ENCODE data around the gene ABCA10. TPM values are rescaled to one million over a fixed set of nuclear protein-coding genes. Genes with fewer than 3 reads are reported as not detected.
A peak's percentile ranks its signal among the peaks of the same experiment; 100 is the strongest.

ABCA10 gene
- total RNA-seq, 1 donor, result 1.8 TPM

DNA sequence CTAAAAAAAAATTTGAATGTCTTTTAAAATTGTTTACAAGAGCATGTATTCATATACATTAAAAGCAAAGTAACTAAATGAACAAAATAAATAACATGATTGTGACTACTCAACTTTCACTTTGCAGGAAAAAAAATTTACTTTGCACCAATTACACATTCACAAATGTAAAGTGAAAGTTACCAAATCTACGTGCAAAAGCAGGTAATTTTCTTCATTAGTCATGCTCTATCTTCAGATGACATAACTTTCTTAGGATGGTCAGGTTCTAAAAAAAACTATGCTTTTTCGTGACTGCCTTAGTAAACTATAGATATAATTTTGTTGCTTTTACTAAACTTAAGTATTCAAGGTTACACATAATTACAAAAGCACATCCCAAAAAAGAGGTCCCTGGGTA is 17.0 kb upstream of the ABCA10 start:
- H3K4me2 ChIP-seq (ENCODE audit: insufficient read depth, low read length), result peak overlapping the region; percentile 58
- no peaks in the 10 kb centered on the region for H3K27me3 ChIP-seq (ENCODE audit: insufficient read depth, low read length)
- no peak overlapping the region for H2AFZ ChIP-seq (ENCODE audit: low read length)

DNA sequence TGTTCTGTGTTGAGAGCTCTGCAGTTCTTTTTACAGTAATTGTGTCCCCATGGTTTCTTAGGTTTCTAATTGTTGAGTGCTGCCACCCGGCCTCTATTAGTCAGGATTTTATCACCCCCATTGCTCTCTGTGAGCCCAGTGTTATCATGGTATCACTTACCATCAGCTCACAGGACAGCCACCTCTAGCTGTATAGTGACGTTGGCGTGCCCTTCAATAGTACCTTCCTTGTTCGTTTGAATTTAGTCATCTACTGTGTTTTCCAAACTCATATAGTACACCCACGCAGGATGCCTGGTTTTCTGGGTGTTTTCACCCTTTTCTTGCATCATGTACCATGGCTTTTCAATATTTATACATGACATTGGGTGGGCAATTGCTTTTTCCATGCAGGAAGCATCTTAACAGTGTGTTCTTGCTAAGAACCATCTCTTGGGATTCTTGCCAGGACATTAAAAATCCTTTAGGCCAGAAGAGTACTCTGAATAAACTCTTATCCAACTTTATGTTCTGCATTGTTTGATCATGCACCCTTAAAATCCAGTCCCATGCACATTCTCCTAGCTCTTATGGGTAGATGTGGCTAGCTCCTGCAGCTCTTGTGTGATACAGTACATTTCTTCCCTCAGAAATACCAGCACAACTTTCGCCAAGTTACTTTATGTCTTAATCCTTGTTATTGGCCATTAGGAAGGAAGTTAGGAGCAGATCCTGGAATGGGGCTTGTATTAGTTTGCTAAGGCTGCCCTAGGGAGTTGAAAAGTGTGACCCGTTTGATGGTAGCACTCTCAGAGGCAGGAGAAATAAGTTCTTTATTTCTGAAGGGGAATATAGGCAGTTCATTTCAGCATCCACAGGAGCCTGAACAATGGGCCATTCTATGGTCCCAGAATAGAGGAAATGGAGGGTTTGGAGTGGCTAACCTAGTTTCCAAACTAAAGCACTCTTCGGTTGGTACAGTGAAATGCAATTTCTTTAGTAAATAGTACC is 11.3 kb upstream of the ABCA10 start:
- no peak overlapping the region for H3K27ac ChIP-seq (ENCODE audit: low read depth, low read length)
- H3K9me3 ChIP-seq (ENCODE audit: low read depth, low read length), result no peaks in the 10 kb centered on the region
- H3K4me2 ChIP-seq (ENCODE audit: insufficient read depth, low read length), result no peak overlapping the region
- no peaks in the 10 kb centered on the region for H4K20me1 ChIP-seq (ENCODE audit: insufficient read depth, low read length)
- peaks cover 4% of the 10 kb centered on the region for H3K4me1 ChIP-seq (ENCODE audit: insufficient read depth, low read length)
- H3K4me3 ChIP-seq (ENCODE audit: insufficient read depth, low read length), result no peak overlapping the region
- H3K79me2 ChIP-seq (ENCODE audit: insufficient read depth, low read length), result no peaks in the 10 kb centered on the region
- no peaks in the 10 kb centered on the region for H3K36me3 ChIP-seq (ENCODE audit: insufficient read depth, low read length)
- DNase-seq (ENCODE audit: insufficient read length, low spot score, missing footprints), result no peak
- H2AFZ ChIP-seq (ENCODE audit: low read length), result no peak overlapping the region
- H3K27me3 ChIP-seq (ENCODE audit: insufficient read depth, low read length), result no peaks in the 10 kb centered on the region
- TF ChIP-seq, protein P1, sequence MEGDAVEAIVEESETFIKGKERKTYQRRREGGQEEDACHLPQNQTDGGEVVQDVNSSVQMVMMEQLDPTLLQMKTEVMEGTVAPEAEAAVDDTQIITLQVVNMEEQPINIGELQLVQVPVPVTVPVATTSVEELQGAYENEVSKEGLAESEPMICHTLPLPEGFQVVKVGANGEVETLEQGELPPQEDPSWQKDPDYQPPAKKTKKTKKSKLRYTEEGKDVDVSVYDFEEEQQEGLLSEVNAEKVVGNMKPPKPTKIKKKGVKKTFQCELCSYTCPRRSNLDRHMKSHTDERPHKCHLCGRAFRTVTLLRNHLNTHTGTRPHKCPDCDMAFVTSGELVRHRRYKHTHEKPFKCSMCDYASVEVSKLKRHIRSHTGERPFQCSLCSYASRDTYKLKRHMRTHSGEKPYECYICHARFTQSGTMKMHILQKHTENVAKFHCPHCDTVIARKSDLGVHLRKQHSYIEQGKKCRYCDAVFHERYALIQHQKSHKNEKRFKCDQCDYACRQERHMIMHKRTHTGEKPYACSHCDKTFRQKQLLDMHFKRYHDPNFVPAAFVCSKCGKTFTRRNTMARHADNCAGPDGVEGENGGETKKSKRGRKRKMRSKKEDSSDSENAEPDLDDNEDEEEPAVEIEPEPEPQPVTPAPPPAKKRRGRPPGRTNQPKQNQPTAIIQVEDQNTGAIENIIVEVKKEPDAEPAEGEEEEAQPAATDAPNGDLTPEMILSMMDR (IDR thresholded peaks at IDR 0.05; ENCODE audit: extremely low read depth, low read depth, low read length), result no peak

More for the DNA sequence above, 17.0 kb upstream of the ABCA10 start:
- Histone ChIP-seq H3K4me1 (ENCODE audit: insufficient read depth, low read length) (peaks cover 8% of the 10 kb centered on the region), H4K20me1 (ENCODE audit: insufficient read depth, low read length) (no peaks in the 10 kb centered on the region), H3K36me3 (ENCODE audit: insufficient read depth, low read length) (no peaks in the 10 kb centered on the region), H3K79me2 (ENCODE audit: insufficient read depth, low read length) (no peaks in the 10 kb centered on the region), H3K9me3 (ENCODE audit: low read depth, low read length) (no peaks in the 10 kb centered on the region), H3K27ac (ENCODE audit: low read depth, low read length) (no peak overlapping the region), H3K4me3 (ENCODE audit: insufficient read depth, low read length) (no peak overlapping the region)
- DNase-seq (ENCODE audit: insufficient read length, low spot score, missing footprints), result no peak
- TF ChIP-seq, protein P1 (IDR thresholded peaks at IDR 0.05; ENCODE audit: extremely low read depth, low read depth, low read length), result no peak

DNA sequence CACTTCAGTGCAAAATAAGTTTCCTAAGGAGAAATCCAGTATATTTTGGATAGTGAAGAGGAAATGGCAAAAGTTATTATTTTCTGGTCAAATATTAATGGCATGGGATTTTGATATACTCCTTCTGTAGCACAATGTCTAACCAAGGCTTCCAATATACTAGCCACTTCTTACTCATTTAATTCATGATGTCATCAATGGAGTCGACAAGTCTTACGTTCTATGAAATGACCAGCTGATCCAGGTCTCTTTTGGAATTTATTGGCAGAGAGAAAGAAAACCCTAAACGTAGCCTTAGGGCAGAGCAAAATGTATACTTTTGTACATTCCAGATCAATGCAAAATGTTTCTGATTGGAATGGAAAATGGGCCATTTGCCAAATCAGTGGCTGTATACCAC is 8.3 kb upstream of the ABCA10 start:
- Histone ChIP-seq H3K4me1 (ENCODE audit: insufficient read depth, low read length) (peaks cover 4% of the 10 kb centered on the region), H3K4me3 (ENCODE audit: insufficient read depth, low read length) (no peak overlapping the region), H3K27me3 (ENCODE audit: insufficient read depth, low read length) (no peaks in the 10 kb centered on the region), H2AFZ (ENCODE audit: low read length) (no peak overlapping the region), H3K27ac (ENCODE audit: low read depth, low read length) (no peak overlapping the region), H3K36me3 (ENCODE audit: insufficient read depth, low read length) (no peaks in the 10 kb centered on the region), H3K9me3 (ENCODE audit: low read depth, low read length) (peaks cover 2% of the 10 kb centered on the region), H3K4me2 (ENCODE audit: insufficient read depth, low read length) (no peak overlapping the region), H4K20me1 (ENCODE audit: insufficient read depth, low read length) (no peaks in the 10 kb centered on the region), H3K79me2 (ENCODE audit: insufficient read depth, low read length) (no peaks in the 10 kb centered on the region)
- no peak for DNase-seq (ENCODE audit: insufficient read length, low spot score, missing footprints)
- TF ChIP-seq, protein P1 (IDR thresholded peaks at IDR 0.05; ENCODE audit: extremely low read depth, low read depth, low read length), result no peak

DNA sequence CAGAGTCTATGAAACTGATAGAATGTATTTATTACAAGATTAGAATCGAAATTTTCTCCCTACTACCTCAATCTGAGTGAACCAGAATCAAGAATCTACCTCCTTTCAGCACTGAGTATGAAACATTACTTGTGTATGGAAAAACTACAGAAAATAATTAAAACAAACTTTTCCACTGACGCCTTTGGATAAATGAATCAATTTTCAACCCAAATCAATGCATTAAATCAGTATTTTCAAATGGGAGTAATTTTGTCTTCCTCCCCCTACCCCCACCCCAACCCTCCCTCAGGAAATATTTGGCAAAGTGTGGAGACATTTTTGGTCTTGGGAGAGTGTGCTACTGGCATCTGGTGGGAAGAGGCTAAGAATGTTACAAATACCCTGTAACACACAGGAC is 7.8 kb upstream of the ABCA10 start:
- H3K4me3 ChIP-seq (ENCODE audit: insufficient read depth, low read length), result no peak overlapping the region
- H3K4me2 ChIP-seq (ENCODE audit: insufficient read depth, low read length), result no peak overlapping the region
- H3K27me3 ChIP-seq (ENCODE audit: insufficient read depth, low read length), result no peaks in the 10 kb centered on the region
- DNase-seq (ENCODE audit: insufficient read length, low spot score, missing footprints), result no peak
- no peaks in the 10 kb centered on the region for H3K36me3 ChIP-seq (ENCODE audit: insufficient read depth, low read length)
- no peak overlapping the region for H2AFZ ChIP-seq (ENCODE audit: low read length)
- H3K4me1 ChIP-seq (ENCODE audit: insufficient read depth, low read length), result peaks cover 4% of the 10 kb centered on the region
- H3K79me2 ChIP-seq (ENCODE audit: insufficient read depth, low read length), result no peaks in the 10 kb centered on the region
- H4K20me1 ChIP-seq (ENCODE audit: insufficient read depth, low read length), result no peaks in the 10 kb centered on the region
- peaks cover 2% of the 10 kb centered on the region for H3K9me3 ChIP-seq (ENCODE audit: low read depth, low read length)
- no peak overlapping the region for H3K27ac ChIP-seq (ENCODE audit: low read depth, low read length)
- TF ChIP-seq, protein P1 (IDR thresholded peaks at IDR 0.05; ENCODE audit: extremely low read depth, low read depth, low read length), result no peak

Data from osteoblast (primary cell).